HG03039 (cell line): ENCODE data around the gene CFAP77.

Experiments used
- ATAC-seq: cut with Tn5 transposase; IDR thresholded peaks from one replicate; pipeline ENCODE4 v1.9.1; 2021; ENCODE audit warnings: mild to moderate bottlenecking, moderate library complexity; ENCODE audit not compliant: unreplicated experiment

CFAP77 gene

DNA sequence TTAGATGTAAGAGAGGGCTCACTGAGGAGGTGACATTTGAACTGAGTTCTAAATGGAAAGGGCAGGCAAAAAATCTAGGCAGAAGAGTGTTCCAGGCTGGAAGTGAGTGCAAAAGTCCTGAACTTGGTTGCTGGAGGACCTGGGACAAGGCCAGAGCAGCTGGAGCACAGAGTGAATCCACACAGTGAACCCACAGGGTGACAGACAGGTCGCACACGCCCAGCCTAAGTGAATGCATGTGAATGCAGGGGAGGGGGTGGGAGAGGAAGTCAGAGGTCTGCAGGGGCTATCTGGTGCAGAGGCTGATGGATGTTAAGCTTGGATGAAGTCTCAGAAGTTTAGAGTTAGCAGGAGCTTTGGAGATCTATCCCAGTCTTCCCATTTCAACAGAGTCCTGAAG is 2.8 kb upstream of the CFAP77 start:
- no peak for ATAC-seq

DNA sequence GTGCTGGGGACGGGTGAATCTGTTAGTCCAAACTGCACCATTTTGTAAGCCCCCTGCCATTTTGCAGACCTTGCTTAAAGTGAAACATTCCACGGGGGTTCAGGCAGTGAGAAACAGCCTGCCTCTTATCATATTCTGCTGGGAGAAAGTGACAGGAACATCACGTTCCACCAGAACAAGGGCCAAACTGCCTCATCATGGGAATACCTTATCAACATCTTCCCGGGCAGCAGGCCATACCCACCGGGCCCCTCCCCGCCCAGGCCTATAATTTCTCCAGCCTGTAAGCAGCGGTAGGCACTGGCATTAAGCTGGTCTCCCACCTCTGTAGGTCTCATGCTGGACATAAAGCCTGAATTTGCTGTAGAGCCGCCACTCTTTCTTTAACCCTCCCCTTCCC is 1.5 kb upstream of the CFAP77 start:
- ATAC-seq = no peak

DNA sequence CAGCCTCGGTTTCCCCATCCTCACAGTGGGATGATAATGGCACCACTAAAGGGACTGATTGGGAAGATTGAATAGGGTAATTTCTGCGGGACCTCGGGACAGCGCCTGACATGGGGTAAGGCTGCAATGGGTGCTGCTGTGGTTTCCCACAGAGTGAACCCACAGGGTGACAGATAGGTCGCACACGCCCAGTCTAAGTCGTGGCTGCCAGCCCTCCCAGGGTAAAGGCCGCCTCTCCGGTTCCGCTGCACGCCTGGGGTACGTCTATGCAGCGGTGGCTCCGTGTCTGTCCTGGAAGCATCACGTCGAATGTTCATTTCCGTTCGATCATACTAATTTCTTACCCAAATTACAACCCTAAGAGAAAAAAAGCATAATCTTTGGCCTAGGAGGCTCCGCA is 631 bp downstream of the CFAP77 start:
- ATAC-seq = no peak

DNA sequence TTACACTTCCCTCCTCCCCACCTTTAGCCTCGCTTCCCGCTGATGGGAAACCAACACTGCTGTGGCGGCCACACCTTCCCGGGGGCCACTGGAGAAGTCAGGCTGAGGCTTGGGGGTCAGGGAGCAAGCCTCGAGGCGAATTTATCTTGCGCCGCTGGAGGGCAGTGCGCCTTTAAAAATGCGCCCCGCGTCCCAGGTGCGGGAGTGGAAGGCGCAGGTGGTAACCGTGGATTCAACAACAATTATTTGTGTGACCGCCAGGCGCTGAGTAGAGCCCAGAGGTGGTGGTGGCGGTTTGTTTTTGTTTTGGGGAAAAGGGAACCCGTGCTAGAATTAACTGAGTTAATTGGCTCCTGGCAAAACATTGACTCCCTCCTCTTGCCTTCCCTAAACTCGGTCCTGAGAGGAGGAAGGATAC is 1.1 kb downstream of the CFAP77 start:
- ATAC-seq = no peak

DNA sequence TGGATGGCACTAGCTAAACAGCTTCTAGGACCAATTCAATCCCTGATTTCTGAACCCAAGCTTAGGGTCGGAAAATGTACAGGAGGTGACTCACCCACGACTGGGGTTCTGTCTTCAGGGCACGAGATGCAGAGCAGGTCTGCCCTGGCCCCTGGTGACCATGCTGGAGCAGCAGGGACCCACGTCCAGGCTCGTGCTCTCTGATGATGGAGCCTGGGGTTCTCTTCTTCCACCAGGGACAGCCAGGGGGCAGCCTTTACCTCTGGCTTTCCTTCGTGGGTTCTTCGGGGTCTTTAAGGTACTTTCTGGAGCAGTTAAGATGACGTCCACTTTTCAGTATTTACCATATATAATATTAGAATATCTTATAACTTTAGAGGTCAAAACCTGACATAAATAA is 2.1 kb downstream of the CFAP77 start:
- ATAC-seq = no peak

DNA sequence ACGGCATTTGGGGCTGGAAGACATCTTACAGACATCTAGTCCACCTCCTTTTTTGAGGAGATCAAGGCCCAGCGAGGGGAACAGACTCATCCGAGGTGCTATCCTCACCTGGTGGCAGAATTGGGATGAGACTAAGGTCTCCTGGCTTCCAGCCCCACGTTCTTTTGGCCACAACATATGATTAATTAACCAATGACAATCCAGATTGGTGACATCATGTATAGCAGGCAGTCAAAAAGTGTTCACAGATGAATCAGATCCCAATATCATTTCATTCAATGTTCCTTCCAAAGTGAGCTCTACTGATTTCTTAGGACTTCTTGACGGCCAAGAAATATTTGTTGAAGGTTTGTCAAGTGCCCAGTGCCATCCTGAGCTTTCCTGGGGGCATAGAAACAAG is 3.9 kb downstream of the CFAP77 start:
- ATAC-seq = no peak

DNA sequence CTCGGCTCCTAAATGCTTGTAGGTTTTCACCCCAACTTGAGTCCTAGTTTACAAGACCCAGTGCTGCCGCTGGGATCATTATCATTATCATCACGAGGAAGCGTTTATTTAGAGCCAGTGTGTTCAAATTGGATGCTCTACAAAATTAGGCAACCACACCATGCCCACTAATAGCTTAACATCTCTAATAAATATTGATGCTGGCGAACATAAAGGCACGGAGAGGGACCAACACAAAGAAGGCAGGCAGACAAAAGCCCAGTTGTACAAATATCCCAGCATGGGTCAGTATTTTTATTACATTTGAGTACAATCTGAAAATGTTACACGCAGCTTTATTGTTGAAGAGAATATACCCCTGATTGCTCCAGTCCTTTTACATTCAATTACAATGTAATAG is 4.7 kb downstream of the CFAP77 start:
- no peak for ATAC-seq

DNA sequence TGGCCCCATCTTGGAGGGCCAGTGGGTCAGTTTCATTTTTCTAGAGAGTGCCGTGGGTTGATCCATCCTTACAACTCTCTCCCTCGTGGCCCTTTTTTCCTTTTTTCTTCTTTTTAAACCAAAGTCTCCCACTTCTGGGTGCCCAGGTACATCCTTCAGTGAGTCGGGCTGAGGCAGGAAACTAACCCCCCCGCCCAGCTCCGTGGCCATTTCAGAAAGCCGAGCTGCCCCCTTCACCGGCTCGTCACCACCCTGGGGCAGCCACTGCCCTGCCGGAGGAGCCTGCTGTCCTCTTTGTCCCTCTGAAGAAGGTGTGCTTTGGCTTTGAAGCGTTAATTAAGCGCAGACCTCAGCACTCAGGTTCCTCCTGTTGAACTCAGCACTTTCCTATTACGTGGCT is 5.2 kb downstream of the CFAP77 start:
- no peak for ATAC-seq

DNA sequence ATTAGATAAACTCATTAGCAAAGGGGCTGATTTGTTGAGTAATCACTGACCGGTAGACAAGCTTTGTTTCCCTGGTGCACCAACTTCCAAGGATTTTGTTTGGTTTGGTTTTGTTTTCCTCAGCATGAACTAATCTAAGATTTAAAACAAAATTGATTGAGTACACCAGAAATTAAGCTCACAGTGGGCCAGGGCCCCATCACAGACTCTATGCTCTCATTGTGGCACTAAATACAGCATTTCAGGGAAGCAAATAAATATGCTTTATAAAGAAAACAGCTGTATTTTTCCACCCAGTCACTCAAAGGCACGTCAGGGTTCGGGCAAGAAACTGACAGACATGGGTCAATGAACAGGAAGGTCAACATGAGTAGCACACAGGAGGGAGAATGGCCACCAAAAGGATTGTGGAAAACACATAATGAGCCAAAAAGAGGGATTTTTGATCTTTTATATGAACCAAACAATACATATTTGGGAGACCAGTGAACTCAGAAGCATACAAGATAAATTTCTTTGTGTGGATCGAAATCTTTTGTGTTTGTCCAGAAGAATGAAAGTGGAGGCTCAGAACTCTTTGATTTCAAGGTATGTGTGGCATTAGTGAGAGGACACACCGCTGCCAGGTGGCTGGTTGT is 8.8 kb downstream of the CFAP77 start:
- no peak for ATAC-seq

DNA sequence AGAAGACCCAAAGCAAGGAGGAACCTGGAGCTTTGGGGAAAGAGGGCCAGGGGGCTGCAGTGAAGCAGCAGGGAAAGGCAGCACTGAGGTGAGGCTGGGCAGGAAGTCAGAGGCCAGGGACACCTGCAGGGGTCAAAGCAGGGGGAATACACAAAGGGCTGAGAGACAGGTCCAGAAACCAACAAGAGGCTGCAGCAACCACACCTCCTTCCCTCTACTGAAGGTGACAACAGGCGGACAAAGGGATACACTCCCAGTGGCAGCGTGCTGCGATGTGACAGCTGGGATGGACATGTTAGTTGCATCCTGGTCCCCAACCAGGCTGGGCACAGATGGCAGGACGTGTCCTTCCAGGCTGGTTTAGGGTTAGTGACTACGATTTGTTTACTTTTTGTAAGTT is 12.6 kb downstream of the CFAP77 start:
- no peak for ATAC-seq

DNA sequence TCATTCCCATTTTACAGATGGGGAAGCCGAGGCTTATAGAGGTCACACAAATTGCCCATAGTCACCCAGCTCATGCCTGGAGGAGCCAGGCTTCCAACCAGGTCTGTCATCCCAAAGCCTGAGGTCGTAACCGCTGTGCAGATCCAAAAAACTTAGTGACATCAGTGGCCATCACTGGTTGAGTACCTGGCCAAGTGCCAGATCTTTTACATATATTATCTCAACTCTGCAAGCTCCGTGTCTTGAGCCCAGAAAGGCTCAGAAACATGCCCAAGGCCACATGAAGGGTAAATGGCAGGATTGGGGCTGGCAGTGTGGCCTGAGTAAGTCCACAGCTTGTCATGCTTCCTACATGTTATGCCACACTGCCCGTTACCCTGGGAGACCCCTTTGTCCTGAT is 13.5 kb downstream of the CFAP77 start:
- no peak for ATAC-seq

DNA sequence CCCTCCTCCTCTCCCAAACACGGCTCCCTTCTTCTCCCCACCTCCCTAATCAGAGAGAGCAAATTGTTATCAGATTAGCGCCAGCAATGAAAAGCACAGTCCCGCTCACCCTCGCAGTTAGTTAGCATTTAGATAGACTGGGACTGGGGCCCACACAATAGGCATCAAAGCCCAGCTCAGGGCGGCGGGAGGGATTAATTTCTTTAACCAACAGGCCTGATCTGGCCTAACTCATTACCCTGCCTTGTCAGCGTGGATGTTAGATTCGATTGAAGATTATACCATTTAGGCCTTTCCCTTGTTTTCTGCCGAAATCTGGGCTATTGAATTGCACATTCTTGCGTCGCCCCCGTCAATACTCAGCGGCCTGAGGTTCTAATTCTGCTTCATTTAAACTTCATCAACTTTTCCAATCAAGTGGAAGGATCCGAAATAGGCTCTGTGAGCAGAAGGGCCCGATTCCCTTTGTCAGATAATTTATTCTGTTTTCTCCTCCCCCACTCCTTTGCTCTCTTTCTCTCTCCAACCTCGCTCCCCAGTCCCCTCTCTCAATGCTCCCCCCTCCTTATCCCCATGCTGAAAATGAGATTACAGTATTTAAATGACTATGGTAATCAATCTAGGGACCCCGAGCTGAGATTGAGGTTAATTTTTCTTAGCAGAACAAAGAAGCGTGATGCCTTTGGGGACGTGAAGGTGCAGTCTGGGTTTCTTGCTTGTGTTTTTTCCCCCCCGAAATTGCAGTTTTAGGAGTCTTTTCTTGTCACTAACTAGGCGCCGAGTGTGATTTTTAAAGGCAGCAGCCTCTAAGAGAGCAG is 15.1 kb downstream of the CFAP77 start:
- ATAC-seq = no peak

DNA sequence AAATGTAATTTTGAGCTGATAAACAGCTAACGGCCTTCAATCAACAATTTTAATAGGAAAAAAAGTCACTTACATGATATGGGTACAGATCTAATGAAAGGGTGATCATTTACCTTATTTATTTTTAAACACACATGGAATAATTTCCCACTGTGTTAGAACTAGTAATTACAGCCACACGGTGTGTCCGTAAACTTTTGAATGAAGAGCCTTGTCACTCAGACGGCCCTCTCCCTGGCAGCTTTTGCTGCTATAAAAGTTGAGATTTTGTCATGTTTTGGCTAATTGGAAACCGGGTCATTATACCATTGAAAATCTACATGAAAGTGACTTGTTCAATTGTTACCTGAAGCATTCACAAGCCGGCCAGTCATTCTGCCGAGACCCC is 15.7 kb downstream of the CFAP77 start:
- no peak for ATAC-seq

DNA sequence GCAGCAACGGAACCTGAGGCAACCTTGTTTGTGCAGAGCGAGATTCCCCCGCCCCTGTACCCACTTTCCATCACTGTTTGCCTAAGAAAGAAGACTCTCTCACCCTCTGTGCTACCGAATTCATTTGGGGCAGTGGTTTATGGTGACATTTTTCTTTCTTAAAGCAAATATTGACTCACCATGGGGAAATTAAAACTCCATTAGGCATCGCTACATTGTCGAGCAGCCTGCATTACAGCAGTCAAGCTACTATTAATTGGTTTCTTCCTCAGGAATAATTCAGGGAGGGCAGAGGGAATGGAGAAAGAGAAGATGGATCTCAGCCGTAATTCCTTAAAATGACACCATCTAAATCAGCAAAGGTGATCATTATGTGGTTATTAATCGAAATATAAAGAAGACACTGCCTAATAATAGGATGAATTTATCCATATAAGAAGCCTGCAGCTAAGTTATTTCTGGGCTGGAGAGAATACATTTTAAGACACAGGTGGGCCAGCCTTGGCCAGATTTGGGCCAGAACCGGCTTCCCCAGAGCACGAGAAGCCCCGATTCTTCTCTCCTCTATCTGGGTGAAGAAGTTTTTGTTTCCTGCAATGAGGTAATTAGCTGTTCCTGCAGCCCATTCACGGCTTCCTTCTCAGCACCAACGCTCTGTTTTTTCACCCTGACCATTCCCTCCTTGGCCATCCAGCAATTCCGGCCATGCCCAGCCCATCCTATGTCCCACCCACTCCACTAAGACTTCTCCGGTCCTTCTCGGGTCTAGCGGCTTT is 16.8 kb downstream of the CFAP77 start:
- no peak for ATAC-seq

DNA sequence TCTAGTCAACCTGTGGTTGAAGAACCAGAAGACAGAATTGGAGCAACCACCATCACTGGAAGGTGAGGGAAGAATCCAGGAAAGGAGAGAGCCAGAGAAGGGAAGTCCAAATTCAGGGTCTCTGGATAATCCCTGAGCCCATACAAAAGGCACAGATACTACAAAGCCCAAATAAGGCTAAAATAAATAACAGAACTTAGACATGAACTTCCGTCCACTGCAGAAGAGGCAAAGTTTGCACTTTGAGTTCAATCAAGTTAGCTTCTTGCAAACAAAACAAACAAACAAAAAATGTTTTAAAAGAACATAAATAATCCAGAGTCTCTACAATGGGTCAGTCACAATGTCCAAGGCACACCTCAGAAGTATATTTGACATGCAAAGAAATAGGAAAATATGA is 21.0 kb downstream of the CFAP77 start:
- ATAC-seq = no peak

DNA sequence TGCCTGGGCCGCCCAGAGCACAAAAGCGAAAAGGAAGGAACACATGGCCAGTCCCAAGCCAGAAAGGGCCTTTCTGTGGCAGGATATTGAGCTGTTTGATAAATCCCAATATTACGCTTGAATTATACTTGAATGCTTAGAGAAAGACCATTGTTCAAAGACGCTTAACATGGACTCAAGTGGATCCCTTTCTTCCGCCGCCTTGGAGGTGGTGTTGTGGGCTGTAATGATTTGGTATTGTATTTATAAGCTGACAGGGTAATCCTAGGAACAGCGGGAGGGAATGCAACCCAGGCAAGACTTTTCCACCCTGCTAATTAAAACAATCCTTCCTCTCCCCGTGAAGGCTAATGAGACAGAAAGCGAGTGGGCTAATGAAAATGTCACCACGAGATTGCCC is 24.9 kb downstream of the CFAP77 start:
- ATAC-seq = no peak

DNA sequence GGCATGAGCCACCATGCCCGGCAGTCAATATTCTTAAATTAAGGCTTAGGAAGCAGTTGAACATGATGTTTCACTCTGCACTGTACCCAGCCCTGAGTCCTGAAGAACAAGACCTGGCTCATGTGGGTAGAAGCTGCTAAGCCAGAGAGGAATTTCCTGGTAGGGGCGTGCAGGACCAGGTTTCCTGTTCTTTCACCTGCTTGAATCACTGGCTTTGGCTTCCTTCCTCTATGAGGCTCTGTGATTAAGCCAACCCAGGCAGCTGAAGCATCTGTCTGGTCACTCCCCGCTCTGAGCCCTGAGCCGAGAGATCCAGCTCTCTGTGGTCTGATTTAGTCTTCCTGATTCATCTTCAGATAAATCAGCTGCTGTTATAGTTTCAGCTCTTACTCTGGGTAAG is 29.1 kb downstream of the CFAP77 start:
- ATAC-seq = no peak

DNA sequence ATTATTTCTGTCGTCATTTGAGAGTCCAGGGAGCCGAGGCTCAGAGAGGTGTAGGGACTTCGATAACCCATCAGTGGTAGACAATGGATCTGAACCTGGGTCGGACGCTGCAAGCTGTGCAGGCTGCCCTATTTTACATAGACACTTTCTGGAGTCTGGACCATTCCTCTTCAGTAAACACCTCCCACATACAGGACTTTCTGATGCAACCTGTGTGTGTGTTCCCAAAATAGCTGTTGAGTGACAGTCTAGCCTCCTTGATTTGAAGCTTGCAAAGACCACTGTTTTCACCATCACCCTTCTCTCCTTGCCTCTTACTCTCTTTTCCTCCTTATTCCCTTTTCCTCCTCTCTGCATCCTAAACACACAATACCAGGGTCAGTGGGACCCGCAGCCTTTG is 30.7 kb downstream of the CFAP77 start:
- no peak for ATAC-seq

DNA sequence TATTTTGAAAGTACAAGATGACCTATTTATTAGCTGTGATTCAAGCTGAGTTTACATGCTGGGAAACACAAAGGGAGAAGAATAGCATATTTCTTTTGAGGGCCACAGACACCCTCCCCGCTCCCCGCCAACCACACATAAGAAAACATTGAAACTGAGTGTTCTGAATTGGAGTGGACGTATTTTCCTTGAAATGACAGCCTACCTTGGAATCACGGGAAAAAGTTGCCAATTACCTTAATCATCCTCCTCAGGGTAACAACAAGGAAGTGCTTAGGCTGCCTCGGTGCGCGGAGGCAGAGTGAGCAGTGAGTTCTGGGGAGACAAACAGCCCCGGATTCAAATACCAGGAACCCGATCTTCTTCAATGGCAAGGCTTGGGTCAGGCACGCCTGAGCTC is 31.4 kb downstream of the CFAP77 start:
- ATAC-seq = no peak

DNA sequence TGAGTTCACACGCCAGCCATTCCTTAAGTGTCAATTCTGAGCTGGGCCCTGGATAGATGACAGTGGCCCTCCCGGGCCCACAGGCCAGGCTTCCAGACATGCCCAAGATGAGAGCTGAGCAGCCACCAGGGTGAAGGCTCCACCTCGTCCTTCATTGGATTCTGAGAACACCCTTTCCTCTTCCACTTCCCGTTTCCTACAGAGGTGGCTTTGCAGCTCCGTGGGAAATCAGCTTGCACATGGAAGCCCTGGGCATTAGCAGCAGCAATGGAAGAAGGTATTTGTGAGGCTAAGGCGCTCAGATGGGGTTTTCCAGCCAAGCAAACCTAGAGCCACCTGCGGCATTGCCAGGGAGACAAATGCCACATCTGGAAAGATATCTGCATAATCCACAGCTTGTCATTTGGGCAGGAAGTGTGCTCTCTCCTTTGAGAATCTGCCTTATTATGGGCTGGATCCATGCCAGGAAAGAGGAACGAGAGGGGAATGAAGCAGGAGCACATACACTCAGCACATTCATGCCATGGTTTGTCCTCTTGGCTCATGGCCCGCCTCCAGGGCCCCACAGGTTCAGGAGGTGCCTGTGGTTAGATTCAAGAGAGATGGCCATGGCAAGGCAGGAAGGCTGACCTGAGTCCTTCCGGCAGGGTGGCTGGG is 34.1 kb downstream of the CFAP77 start:
- ATAC-seq = no peak

DNA sequence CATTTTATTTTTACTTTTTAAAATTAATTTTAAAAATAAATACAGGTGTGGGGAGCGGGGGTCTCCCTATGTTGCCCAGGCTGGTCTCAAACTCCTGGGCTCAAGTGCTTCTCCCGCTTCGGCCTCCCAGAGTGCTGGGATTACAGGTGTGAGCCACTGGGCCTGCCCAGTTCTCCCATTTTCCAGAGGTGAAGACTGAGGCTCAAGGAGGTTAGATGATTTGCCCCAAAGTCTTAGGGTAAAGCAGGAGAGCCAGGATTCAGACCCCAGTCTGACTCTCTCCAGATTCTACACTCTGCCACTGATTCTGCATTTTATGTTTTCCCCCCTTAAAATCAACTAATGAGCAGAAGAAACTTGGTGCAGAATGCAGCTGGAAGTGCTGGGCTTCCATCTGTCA is 36.9 kb downstream of the CFAP77 start:
- no peak for ATAC-seq

DNA sequence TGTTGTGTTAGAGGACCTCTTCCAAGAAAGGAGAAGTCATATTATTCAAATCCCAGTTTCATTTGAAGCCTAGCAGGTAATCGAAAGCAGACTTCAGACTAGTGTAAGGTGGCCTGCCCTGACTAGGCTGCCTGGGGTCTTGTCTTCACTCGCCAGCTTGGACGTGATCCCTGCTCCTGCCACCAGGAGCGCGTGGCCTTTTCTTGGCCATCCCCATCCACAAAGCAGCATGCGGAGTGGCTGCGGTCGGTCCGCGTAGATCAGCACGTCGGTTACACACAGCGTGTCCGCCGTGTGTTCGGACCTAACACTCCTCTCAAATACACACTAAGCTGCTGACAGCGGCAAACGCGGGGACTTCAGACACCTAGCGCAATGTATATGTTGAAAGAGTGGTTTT is 37.3 kb downstream of the CFAP77 start:
- no peak for ATAC-seq
